ENCODE results near the gene LHX4.
"Not testable (repeated sequence)": the region's sequence is repeated elsewhere in the genome, so short reads cannot be mapped to it uniquely, and the experiment has no call there.

LHX4 gene

GRCh38 chr1:180201451-180202200 lies 28.4 kb upstream of the LHX4 start:
- Histone ChIP-seq H3K9me2 (ENCODE audit: low read depth, low read length) (no peaks in the 10 kb centered on the region), H3K4me1 (ENCODE audit: insufficient read depth, low read length, severe bottlenecking) (no peaks in the 10 kb centered on the region), H3K4me2 (ENCODE audit: low read length) (no peak overlapping the region), H3K27me3 (ENCODE audit: insufficient read depth, low read length) (no peaks in the 10 kb centered on the region), H3K9ac (ENCODE audit: low read length) (no peak overlapping the region), H2AFZ (ENCODE audit: low read length) (no peak overlapping the region), H3K79me2 (ENCODE audit: insufficient read depth, low read length) (no peaks in the 10 kb centered on the region), H3K9me3 (ENCODE audit: low read length) (no peaks in the 10 kb centered on the region), H3F3A (ENCODE audit: insufficient read depth, low read length) (no peaks in the 10 kb centered on the region), H3K27ac (ENCODE audit: low read depth, low read length, poor library complexity, severe bottlenecking) (no peak overlapping the region), H3K36me3 (ENCODE audit: insufficient read depth, low read length) (no peaks in the 10 kb centered on the region), H4K20me1 (ENCODE audit: insufficient read depth, low read length) (no peaks in the 10 kb centered on the region), H3K4me3 (ENCODE audit: low read depth, low read length, poor library complexity, severe bottlenecking) (no peak overlapping the region)
- TF ChIP-seq CTCF (IDR thresholded peaks at IDR 0.05; ENCODE audit: low read length) (no peak), EZH2 (IDR thresholded peaks at IDR 0.05; ENCODE audit: borderline replicate concordance, low read length) (no peak)

- not testable (repeated sequence) for H3F3A ChIP-seq (ENCODE audit: insufficient read depth, low read length); H3K36me3 ChIP-seq (ENCODE audit: insufficient read depth, low read length); H3K9me2 ChIP-seq (ENCODE audit: low read depth, low read length); H3K9ac ChIP-seq (ENCODE audit: low read length); H3K4me2 ChIP-seq (ENCODE audit: low read length); H3K4me1 ChIP-seq (ENCODE audit: insufficient read depth, low read length, severe bottlenecking); H3K27ac ChIP-seq (ENCODE audit: low read depth, low read length, poor library complexity, severe bottlenecking); H4K20me1 ChIP-seq (ENCODE audit: insufficient read depth, low read length); H3K27me3 ChIP-seq (ENCODE audit: insufficient read depth, low read length); H3K79me2 ChIP-seq (ENCODE audit: insufficient read depth, low read length); H3K4me3 ChIP-seq (ENCODE audit: low read depth, low read length, poor library complexity, severe bottlenecking); H3K9me3 ChIP-seq (ENCODE audit: low read length); H2AFZ ChIP-seq (ENCODE audit: low read length)
These were observed 27.5 kb upstream of the LHX4 start for GRCh38 chr1:180202588-180202987.

- Histone ChIP-seq H3K9ac (ENCODE audit: low read length) (no peak overlapping the region), H3K27ac (ENCODE audit: low read depth, low read length, poor library complexity, severe bottlenecking) (no peak overlapping the region), H3K4me1 (ENCODE audit: insufficient read depth, low read length, severe bottlenecking) (no peaks in the 10 kb centered on the region), H3F3A (ENCODE audit: insufficient read depth, low read length) (no peaks in the 10 kb centered on the region), H3K27me3 (ENCODE audit: insufficient read depth, low read length) (no peaks in the 10 kb centered on the region), H3K79me2 (ENCODE audit: insufficient read depth, low read length) (no peaks in the 10 kb centered on the region), H4K20me1 (ENCODE audit: insufficient read depth, low read length) (no peaks in the 10 kb centered on the region), H3K9me2 (ENCODE audit: low read depth, low read length) (no peaks in the 10 kb centered on the region), H3K9me3 (ENCODE audit: low read length) (no peaks in the 10 kb centered on the region), H3K4me2 (ENCODE audit: low read length) (no peak overlapping the region), H2AFZ (ENCODE audit: low read length) (no peak overlapping the region), H3K4me3 (ENCODE audit: low read depth, low read length, poor library complexity, severe bottlenecking) (no peak overlapping the region), H3K36me3 (ENCODE audit: insufficient read depth, low read length) (no peaks in the 10 kb centered on the region)
- TF ChIP-seq CTCF (IDR thresholded peaks at IDR 0.05; ENCODE audit: low read length) (no peak), EZH2 (IDR thresholded peaks at IDR 0.05; ENCODE audit: borderline replicate concordance, low read length) (no peak)
These were observed 25.8 kb upstream of the LHX4 start for GRCh38 chr1:180204231-180204630.

- Histone ChIP-seq H3K27ac (ENCODE audit: low read depth, low read length, poor library complexity, severe bottlenecking) (no peak overlapping the region), H3K4me1 (ENCODE audit: insufficient read depth, low read length, severe bottlenecking) (no peaks in the 10 kb centered on the region), H3F3A (ENCODE audit: insufficient read depth, low read length) (no peaks in the 10 kb centered on the region), H3K27me3 (ENCODE audit: insufficient read depth, low read length) (no peaks in the 10 kb centered on the region), H3K9me3 (ENCODE audit: low read length) (no peaks in the 10 kb centered on the region), H3K4me2 (ENCODE audit: low read length) (no peak overlapping the region), H3K9ac (ENCODE audit: low read length) (no peak overlapping the region), H3K9me2 (ENCODE audit: low read depth, low read length) (no peaks in the 10 kb centered on the region), H3K4me3 (ENCODE audit: low read depth, low read length, poor library complexity, severe bottlenecking) (no peak overlapping the region), H3K79me2 (ENCODE audit: insufficient read depth, low read length) (no peaks in the 10 kb centered on the region), H4K20me1 (ENCODE audit: insufficient read depth, low read length) (no peaks in the 10 kb centered on the region), H3K36me3 (ENCODE audit: insufficient read depth, low read length) (no peaks in the 10 kb centered on the region), H2AFZ (ENCODE audit: low read length) (no peak overlapping the region)
- TF ChIP-seq CTCF (IDR thresholded peaks at IDR 0.05; ENCODE audit: low read length), result no peak
- no peak for TF ChIP-seq EZH2 (IDR thresholded peaks at IDR 0.05; ENCODE audit: borderline replicate concordance, low read length)
These were observed 23.5 kb upstream of the LHX4 start for GRCh38 chr1:180206581-180206980.
